BLaER1 treated with 17β-estradiol and CSF1 and Interleukin-3, amounts not matched to agents 10 nM and 100 nM (cell line): ENCODE measurements around the gene SPATA25.
A peak's percentile ranks its signal among the peaks of the same experiment; 100 is the strongest.

Source experiments
- H3K27ac ChIP-seq, 11 experiments: shearing (Covaris generic); formaldehyde crosslinking; 2 replicates each; pipeline ENCODE4 v1.8.1; 2022
- H3K27me3 ChIP-seq, 11 experiments: shearing (Covaris generic); formaldehyde crosslinking; 2 replicates each; pipeline ENCODE4 v1.8.1; 2022
- H3K36me3 ChIP-seq, 11 experiments: shearing (Covaris generic); formaldehyde crosslinking; 2 replicates each; pipeline ENCODE4 v1.8.1; 2022
- H3K4me1 ChIP-seq, 10 experiments: shearing (Covaris generic); formaldehyde crosslinking; 2 replicates each; pipeline ENCODE4 v1.8.1; 2022
- H3K4me2 ChIP-seq, 11 experiments: shearing (Covaris generic); formaldehyde crosslinking; 2 replicates each; pipeline ENCODE4 v1.8.1; 2022
- H3K4me3 ChIP-seq, 10 experiments: shearing (Covaris generic); formaldehyde crosslinking; 2 replicates each; pipeline ENCODE4 v1.8.1; 2022
- H3K9ac ChIP-seq, 11 experiments: shearing (Covaris generic); formaldehyde crosslinking; 2 replicates each; pipeline ENCODE4 v1.8.1; 2022
- H3K9me3 ChIP-seq, 11 experiments: shearing (Covaris generic); formaldehyde crosslinking; replicated peaks in 1 of 11; 2 replicates each; pipeline ENCODE4 v1.8.1; 2022
- H4K20me1 ChIP-seq, 11 experiments: shearing (Covaris generic); formaldehyde crosslinking; 2 replicates each; pipeline ENCODE4 v1.8.1; 2022
- Cebpa-rat ChIP-seq, 11 experiments: shearing (Covaris generic); IDR thresholded peaks; 2 replicates each; pipeline ENCODE4 v1.8.1; 2022

SPATA25 gene

DNA sequence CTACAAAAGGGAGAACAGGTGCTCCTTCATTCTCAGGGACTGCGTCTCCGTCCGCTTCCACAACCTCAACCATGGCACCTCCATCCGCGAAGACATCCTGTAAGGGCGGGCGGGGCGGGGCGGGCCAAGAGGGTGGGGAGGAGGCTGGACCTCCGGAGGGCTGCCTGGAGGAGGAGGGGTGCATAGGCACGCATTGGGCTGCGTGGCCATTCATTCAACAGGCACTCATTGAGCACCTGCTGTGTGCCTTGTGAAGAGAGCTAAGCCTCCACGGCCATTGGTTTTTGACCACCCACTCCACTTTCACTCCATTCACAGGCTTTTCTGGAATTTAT is 29.6 kb downstream of the SPATA25 start:
- Histone ChIP-seq H3K36me3 (peaks cover 12 to 23% (median 21%) of the 10 kb centered on the region in 11 experiments; a peak in 19 of 22 replicates), H3K27ac (peak overlapping the region; percentile 63 to 85 (median 78); a peak in 21 of 22 replicates), H3K9ac (peak overlapping the region; percentile 78 to 92 (median 85)), H3K4me3 (peak overlapping the region; percentile 76 to 97 (median 84)), H4K20me1 (no peaks in the 10 kb centered on the region), H3K4me1 (peaks cover 25 to 53% (median 37%) of the 10 kb centered on the region in 10 experiments), H3K9me3 (no peaks in the 10 kb centered on the region), H3K4me2 (peak overlapping the region; percentile 81 to 96 (median 89)), H3K27me3 (no peaks in the 10 kb centered on the region)
- no peak for TF ChIP-seq Cebpa-rat (IDR thresholded peaks at IDR 0.05)

DNA sequence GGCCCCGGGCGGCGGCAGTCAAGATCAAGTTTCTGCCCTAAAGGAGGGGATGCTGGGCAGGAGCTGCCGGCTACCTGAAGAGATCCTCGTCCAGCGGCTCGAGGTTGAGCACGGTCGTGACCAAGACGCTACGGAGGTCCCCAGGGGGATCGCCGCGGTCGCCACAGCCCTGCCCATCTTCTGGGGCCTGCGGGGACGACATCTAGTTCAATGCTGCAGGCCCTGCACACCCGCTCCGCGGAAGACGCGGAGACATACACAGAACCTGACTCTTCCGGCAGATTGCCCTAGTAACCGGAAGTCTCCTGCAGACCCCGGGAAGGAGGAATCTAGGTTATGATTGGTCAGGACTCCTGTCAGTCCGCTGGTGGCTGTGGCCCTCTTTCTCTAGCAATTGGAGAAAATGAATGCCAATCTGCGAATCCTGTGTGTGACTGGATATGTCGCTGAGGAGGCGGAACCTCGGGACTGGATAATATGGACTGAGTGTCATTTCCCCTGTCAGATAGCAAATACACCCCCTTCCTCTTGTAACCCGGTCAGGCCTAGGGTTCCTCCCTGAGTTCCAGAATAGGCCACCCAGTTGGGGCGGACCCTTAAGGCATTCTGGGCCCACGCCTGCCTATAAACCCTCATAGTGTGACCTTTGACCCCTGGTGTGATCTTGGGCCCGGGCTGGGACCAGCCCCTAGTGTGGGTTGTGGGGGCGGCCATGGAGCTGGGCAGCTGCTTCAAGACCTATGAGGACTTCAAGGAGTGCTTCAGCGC is 30.1 kb downstream of the SPATA25 start, which contains the start of the genes ACOT8 and ZSWIM3:
Gene ACOT8, minus strand, starts transcription at position 279 of the 768 bp plus-strand sequence. Its CDS starts 77 bp downstream, at position 202.
Gene ZSWIM3, plus strand, starts transcription at position 501 of the 768 bp plus-strand sequence. Its CDS starts 212 bp downstream, at position 713.
- peaks cover 16 to 29% (median 25%) of the 10 kb centered on the region in 11 experiments; a peak in 20 of 22 replicates for H3K36me3 ChIP-seq
- no peaks in the 10 kb centered on the region for H4K20me1 ChIP-seq
- peaks cover 25 to 53% (median 37%) of the 10 kb centered on the region in 10 experiments for H3K4me1 ChIP-seq
- H3K9me3 ChIP-seq: no peaks in the 10 kb centered on the region
- H3K9ac ChIP-seq: peak within 1 kb of the TSS; percentile 80 to 92 (median 85)
- peak within 1 kb of the TSS; percentile 76 to 97 (median 84) for H3K4me3 ChIP-seq
- peak within 1 kb of the TSS; percentile 86 to 98 (median 94) for H3K4me2 ChIP-seq
- TF ChIP-seq Cebpa-rat (IDR thresholded peaks at IDR 0.05): no peak
- no peaks in the 10 kb centered on the region for H3K27me3 ChIP-seq
- peak within 1 kb of the TSS; percentile 68 to 85 (median 80) for H3K27ac ChIP-seq

DNA sequence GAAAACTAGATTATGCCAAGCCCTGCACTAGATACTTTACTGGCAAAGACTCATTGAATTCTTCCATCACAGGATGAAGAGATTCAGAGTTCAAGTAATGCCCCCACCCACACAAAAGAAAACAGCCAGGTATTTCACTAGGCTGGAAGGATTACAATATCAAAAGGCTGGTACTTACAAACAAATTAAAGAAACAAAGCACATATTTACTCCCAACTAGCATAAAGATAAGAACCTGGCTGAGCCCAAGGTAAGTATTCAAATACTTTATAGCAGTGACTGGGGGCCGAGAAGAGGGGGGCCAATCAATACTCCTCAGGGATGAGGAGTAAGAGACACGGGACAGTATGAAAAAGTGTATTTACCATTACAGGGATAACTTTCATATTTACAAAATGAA is 33.9 kb downstream of the SPATA25 start:
- no peak overlapping the region for H3K4me3 ChIP-seq
- no peak overlapping the region for H3K4me2 ChIP-seq
- no peak for TF ChIP-seq Cebpa-rat (IDR thresholded peaks at IDR 0.05)
- peaks cover 0 to 7% (median 0%) of the 10 kb centered on the region in 11 experiments; a peak in 1 of 22 replicates for H4K20me1 ChIP-seq
- H3K36me3 ChIP-seq: peaks cover 33 to 67% (median 51%) of the 10 kb centered on the region in 11 experiments; a peak in 21 of 22 replicates
- H3K4me1 ChIP-seq: peaks cover 18 to 31% (median 28%) of the 10 kb centered on the region in 10 experiments
- H3K27ac ChIP-seq: no peak overlapping the region
- 0 out of 22 replicates have a peak overlapping the region, but pooled peaks of 1 of the 11 experiments have one; percentile 29 for H3K9ac ChIP-seq
- H3K27me3 ChIP-seq: no peaks in the 10 kb centered on the region
- no peaks in the 10 kb centered on the region for H3K9me3 ChIP-seq

DNA sequence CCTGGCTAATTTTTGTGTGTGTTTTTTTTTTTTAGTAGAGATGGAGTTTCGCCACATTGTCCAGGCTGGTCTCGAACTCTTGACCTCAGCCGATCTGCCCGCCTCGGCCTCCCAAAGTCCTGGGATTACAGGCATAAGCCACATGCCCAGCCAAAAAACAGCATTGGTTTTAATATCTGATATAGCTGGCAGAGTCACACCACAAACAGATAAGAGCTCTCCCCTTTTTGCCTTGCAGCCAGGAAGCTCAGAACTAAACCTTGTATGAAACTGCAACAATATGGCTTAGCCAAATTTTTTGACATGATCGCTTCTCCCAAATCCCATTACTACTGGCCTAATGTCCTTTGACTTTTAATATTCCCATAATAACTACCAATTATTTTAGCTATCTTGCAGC is 35.1 kb downstream of the SPATA25 start:
- Histone ChIP-seq H3K27ac (no peak overlapping the region), H3K4me1 (peaks cover 12 to 25% (median 22%) of the 10 kb centered on the region in 10 experiments), H3K27me3 (no peaks in the 10 kb centered on the region), H3K36me3 (peaks cover 45 to 79% (median 62%) of the 10 kb centered on the region in 11 experiments; a peak in 21 of 22 replicates), H3K9ac (no peak overlapping the region), H4K20me1 (peaks cover 0 to 9% (median 0%) of the 10 kb centered on the region in 11 experiments; a peak in 1 of 22 replicates), H3K4me3 (no peak overlapping the region), H3K4me2 (no peak overlapping the region), H3K9me3 (no peaks in the 10 kb centered on the region)
- no peak for TF ChIP-seq Cebpa-rat (IDR thresholded peaks at IDR 0.05)

DNA sequence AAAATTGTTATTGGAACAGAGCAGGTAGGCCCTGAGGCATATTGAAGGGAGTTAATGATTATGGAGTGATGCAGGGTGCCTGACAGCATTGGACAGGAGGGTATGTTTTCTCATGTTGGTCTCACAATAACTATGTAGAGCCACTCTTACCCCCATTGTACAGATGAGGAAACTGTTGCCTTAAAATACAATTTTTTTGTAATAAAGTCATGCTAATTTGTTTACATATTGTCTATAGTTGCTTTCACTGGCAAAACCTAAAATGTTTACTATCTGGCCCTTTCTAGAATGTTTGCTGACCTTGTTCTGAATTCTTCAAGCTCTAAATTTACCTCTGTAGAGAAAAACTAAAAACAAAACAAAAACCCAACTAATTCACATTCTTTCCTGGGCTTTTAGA is 35.9 kb downstream of the SPATA25 start:
- Histone ChIP-seq H4K20me1 (peaks cover 0 to 9% (median 0%) of the 10 kb centered on the region in 11 experiments; a peak in 1 of 22 replicates), H3K4me2 (no peak overlapping the region), H3K36me3 (peaks cover 53 to 87% (median 69%) of the 10 kb centered on the region in 11 experiments), H3K4me1 (peaks cover 9 to 22% (median 19%) of the 10 kb centered on the region in 10 experiments), H3K27ac (no peak overlapping the region), H3K9ac (no peak overlapping the region), H3K27me3 (no peaks in the 10 kb centered on the region), H3K9me3 (no peaks in the 10 kb centered on the region), H3K4me3 (no peak overlapping the region)
- TF ChIP-seq Cebpa-rat (IDR thresholded peaks at IDR 0.05): no peak

DNA sequence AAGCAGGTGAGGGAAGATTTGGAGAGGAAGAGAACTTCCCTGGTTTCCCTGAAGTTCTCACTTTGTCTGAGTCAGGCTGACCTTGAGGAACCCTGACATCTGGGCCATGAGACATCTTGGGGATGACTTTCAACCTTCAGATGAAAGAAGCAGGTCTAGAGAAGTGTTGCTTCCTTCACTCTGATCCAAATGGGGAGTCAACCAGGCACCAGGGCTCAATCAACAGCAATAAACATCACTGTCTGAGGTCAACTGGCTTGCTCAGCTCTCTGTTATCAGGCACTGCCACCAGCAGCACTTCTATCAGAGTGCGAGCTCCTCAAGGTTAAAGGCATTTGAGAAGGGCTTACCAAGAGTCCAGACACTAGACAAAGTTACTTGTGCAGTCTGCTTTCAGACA is 36.5 kb downstream of the SPATA25 start:
- no peak for TF ChIP-seq Cebpa-rat (IDR thresholded peaks at IDR 0.05)
- peaks cover 0 to 9% (median 0%) of the 10 kb centered on the region in 11 experiments; a peak in 2 of 22 replicates for H4K20me1 ChIP-seq
- peaks cover 58 to 93% (median 75%) of the 10 kb centered on the region in 11 experiments for H3K36me3 ChIP-seq
- H3K27ac ChIP-seq: no peak overlapping the region
- H3K9me3 ChIP-seq: no peaks in the 10 kb centered on the region
- H3K9ac ChIP-seq: no peak overlapping the region
- no peaks in the 10 kb centered on the region for H3K27me3 ChIP-seq
- H3K4me2 ChIP-seq: no peak overlapping the region
- peaks cover 3 to 16% (median 13%) of the 10 kb centered on the region in 10 experiments for H3K4me1 ChIP-seq
- H3K4me3 ChIP-seq: no peak overlapping the region

DNA sequence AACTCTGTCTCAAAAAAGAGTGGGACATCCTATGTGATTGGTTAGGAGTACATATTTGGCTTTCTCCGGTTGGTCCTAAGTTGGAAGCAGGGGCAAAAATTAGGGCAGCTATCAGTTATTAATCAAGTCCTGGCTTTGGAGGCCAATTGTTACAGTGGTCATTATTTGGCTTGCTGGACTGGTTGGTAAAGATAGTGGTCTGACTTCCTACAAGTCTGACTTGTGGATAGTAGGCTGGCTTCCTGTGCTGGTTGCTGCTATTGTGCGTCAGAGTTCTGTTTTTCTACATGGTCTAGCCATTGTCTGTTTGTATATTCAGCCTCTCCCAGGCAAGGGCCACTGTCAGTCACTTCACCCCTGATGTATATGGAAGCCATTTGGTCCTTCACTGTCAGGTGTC is 37.2 kb downstream of the SPATA25 start:
- peaks cover 0 to 9% (median 6%) of the 10 kb centered on the region in 10 experiments; a peak in 14 of 20 replicates for H3K4me1 ChIP-seq
- peaks cover 65 to 99% (median 82%) of the 10 kb centered on the region in 11 experiments for H3K36me3 ChIP-seq
- TF ChIP-seq Cebpa-rat (IDR thresholded peaks at IDR 0.05): no peak
- H3K27ac ChIP-seq: no peak overlapping the region
- H3K9ac ChIP-seq: no peak overlapping the region
- H3K4me2 ChIP-seq: no peak overlapping the region
- H3K4me3 ChIP-seq: no peak overlapping the region
- H3K27me3 ChIP-seq: no peaks in the 10 kb centered on the region
- H3K9me3 ChIP-seq: no peaks in the 10 kb centered on the region
- H4K20me1 ChIP-seq: peaks cover 0 to 9% (median 0%) of the 10 kb centered on the region in 11 experiments; a peak in 2 of 22 replicates

DNA sequence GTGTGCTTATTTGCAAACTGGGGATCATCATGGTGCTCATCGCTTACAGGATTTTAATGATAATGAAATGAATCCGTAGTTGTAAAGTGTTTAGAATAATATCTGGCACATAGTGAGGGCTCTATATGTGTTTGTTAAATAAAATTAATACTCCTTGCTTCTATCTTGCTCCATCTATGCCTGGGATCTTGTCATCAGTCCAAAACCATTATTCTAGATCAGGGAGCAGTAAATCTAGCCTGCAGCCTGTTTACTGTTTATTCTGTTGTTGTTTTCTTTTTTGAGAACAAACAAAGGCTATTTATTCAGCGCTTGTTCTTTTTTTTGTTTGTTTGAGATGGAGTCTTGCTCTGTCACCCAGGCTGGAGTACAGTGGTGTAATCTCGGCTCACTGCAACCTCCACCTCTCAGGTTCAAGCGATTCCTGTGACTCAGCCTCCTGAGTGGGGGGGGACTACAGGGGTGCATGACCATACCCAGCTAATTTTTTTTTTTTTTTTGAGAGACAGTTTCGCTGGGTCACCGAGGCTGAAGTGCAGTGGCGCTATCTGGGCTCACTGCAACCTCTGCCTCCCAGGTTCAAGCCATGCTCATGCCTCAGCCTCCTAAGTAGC is 38.3 kb downstream of the SPATA25 start:
- Histone ChIP-seq H3K27me3 (no peaks in the 10 kb centered on the region), H3K4me1 (no peaks in the 10 kb centered on the region), H3K4me2 (no peak overlapping the region), H3K9me3 (no peaks in the 10 kb centered on the region), H4K20me1 (peaks cover 0 to 11% (median 0%) of the 10 kb centered on the region in 11 experiments; a peak in 3 of 22 replicates), H3K27ac (no peak overlapping the region), H3K9ac (no peak overlapping the region; a peak in 1 of 22 replicates), H3K36me3 (peaks cover 70 to 100% (median 86%) of the 10 kb centered on the region in 11 experiments), H3K4me3 (no peak overlapping the region)
- TF ChIP-seq Cebpa-rat (IDR thresholded peaks at IDR 0.05): no peak

DNA sequence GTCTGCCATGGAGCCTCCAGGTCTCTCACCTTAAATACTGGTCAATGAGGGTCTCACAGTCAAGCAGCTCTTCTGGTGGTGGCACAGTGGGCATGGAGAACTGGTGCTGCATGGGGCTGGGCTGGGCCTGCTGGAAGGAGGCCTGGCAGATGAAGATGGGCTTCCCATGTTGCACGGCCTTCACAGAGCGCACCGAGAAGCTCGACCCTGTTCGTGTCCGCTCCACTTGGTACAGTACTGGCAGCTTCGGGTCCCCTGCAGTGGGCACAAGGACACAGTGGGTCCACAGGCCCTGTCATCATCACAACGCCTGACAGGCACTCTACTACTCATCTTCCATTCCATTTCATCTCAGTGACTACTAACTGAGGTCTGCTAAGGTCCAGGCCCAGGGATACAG is 39.0 kb downstream of the SPATA25 start:
- H3K9ac ChIP-seq: no peak overlapping the region
- no peak for TF ChIP-seq Cebpa-rat (IDR thresholded peaks at IDR 0.05)
- H4K20me1 ChIP-seq: peaks cover 0 to 17% (median 0%) of the 10 kb centered on the region in 11 experiments; a peak in 4 of 22 replicates
- H3K9me3 ChIP-seq: no peaks in the 10 kb centered on the region
- H3K4me3 ChIP-seq: no peak overlapping the region
- no peaks in the 10 kb centered on the region for H3K27me3 ChIP-seq
- H3K4me1 ChIP-seq: peaks cover 0 to 3% (median 0%) of the 10 kb centered on the region in 10 experiments; a peak in 3 of 20 replicates
- peaks cover 71 to 100% (median 87%) of the 10 kb centered on the region in 11 experiments for H3K36me3 ChIP-seq
- H3K4me2 ChIP-seq: no peak overlapping the region
- no peak overlapping the region for H3K27ac ChIP-seq
